T follicular helper cell (primary cell): ENCODE measurements around the gene KCNA4.
"Not testable (repeated sequence)": the region's sequence is repeated elsewhere in the genome, so short reads cannot be mapped to it uniquely, and the experiment has no call there.

Source experiments
- DNase-seq: peaks from one replicate; pipeline ENCODE4 v3.0.0-alpha.2; 2020; ENCODE audit warnings: low read depth
- total RNA-seq, 2 experiments: gene quantifications; one replicate each; lab custom pipeline; 2026; lab: John Stamatoyannopoulos, UW

The KCNA4 gene
- 0 reads per million in 2 experiments for total RNA-seq

DNA sequence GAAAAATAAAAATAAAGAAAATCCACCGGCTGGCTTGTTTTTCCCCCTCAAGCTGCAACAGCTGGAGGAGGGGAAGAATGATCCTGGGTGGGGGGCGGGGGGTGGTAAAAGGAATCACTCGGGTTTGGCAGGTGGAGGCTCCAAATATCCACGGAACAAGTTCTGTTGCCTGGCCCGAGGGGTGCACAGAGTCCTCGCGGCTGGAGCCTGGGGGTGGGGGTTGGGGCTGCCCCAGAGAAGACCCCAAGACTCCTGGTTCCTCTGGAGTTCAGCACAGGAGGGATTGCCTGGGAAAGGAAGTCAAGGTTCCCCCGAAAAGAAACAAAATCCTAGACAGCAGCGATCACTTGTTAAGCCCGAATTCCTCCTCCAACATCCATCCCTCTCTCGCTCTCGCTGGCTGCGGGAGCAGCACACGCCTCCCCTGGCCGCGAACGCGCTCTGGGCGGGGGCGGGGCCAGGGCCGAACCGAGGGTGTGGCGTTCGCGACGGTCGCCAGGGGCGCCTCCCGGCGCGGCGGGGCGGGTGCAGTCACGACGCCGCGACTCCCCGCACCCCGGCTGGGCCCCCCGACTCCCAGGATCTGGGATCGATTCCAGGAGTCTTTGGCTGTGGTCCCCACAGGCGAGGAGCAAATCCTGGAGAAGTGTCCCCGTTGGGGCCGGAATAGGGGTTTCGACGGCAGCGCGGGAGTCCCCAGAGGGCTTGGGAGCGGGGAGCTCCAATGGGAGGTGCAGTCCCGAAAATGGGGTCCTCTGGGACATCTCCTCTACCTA lies at the start of gene KCNA4:
Gene KCNA4 (minus strand): TSS at position 443 of the 776 bp plus-strand sequence. CDS start 4,352 bp downstream, outside the sequence.
- no peak for DNase-seq

DNA sequence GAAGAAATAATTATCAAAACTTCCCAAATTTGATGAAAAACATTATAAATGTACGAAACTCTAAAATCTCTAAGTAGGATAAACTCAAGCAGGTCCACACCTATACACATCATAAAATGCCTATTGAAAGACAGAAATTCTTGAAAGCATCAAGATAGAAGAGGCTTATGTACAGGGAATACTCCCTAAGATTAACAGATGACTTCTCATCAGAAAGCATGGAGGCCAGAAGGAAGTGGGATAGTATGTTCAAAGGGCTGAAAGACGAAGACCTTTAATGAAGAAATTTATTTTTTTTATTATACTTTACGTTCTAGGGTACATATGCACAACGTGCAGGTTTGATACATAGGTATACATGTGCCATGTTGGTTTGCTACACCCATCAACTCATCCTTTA lies 45.3 kb upstream of the KCNA4 start:
- DNase-seq: no peak

DNA sequence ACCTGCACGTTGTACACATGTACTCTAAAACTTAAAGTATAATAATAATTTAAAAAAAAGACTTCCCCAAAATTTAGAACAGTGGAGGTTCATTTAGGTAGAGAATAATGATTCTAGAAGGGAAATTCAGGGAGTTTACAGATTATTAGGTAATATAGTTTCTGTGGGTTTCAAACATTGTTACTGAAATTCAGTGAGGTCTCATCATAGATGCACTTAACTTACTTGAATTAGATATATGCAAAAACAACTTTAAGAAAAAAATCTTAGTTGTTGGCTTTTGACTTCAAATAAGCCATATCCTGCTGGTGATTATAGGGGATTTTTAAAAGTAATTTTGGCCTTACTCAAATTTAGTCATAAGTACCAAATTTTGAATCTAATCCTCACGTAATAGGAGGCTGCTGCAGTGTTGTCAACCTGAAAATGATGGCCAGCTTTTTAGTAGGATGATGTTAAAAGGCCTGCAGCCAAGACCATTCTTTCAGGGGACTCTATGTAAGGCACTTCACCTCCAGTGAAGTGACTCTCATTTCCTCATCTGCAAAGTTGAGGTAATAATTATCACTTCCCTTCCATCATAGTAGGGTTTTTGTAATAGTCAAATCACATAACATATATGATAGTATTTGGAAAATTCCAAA lies 42.5 kb upstream of the KCNA4 start:
- no peak for DNase-seq

DNA sequence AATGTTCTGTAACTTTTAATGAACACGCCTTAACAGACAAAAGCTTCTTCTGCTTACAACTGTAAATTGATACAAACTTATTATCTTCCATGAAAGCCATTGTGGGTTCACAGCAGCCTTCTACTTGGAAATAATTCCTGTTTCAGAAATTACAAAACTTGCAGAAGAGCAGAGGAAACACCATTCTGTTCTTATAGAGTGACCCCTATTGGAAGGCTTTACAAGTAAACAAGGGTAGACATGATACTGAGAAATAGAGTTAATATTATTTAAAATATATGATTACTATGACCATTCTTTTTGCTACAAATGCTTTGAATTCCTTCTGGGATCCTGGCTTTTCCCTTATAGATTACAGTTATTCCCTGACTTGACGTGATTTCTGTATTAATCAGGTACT lies 32.4 kb upstream of the KCNA4 start:
- no peak for DNase-seq

- DNase-seq: no peak
These were observed 29.7 kb upstream of the KCNA4 start for GRCh38 chr11:30046578-30046945.

GRCh38 chr11:30045921-30046577 lies 29.2 kb upstream of the KCNA4 start:
- DNase-seq: no peak

DNA sequence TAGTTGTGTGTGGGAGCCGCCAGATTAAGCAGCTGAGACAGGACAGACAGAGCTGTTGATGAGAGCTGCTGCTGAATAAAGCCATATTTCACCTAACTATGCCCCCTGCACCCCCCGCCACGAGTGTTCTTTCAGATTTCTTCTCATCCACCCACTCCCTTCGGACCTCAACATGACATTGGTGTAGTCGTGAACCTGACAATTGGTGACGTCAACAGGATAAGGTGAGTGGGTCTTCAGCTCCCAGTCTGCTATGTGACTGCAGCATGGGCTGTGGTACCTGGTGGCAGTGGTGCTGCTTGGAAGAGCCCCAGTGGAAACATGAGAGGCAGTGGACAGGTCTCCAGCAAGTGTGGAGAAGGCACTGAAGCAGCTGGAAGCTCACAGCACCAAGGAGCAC lies 28.3 kb upstream of the KCNA4 start:
- DNase-seq: no peak

DNA sequence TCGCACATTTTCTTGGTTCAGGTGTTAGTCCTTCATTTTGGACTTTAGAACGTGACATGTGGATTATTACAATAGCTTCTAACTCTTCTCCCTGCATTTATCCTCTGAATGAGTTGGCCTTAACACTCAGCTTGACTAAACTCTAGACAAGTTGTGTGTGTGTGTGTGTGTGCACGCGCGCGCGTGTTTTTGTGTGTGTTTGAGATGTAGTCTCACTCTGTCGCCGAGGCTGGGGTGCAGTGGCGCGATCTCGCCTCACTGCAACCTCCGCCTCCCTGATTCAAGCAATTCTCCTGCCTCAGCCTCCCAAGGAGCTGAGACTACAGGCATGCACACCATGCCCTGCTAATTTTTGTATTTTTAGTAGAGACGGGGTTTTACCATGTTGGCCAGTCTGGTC lies 24.3 kb upstream of the KCNA4 start:
- DNase-seq: no peak

- not testable (repeated sequence) for DNase-seq
These were observed 17.9 kb upstream of the KCNA4 start for GRCh38 chr11:30034746-30035145.

GRCh38 chr11:30034166-30034565 lies 17.3 kb upstream of the KCNA4 start:
- not testable (repeated sequence) for DNase-seq

DNA sequence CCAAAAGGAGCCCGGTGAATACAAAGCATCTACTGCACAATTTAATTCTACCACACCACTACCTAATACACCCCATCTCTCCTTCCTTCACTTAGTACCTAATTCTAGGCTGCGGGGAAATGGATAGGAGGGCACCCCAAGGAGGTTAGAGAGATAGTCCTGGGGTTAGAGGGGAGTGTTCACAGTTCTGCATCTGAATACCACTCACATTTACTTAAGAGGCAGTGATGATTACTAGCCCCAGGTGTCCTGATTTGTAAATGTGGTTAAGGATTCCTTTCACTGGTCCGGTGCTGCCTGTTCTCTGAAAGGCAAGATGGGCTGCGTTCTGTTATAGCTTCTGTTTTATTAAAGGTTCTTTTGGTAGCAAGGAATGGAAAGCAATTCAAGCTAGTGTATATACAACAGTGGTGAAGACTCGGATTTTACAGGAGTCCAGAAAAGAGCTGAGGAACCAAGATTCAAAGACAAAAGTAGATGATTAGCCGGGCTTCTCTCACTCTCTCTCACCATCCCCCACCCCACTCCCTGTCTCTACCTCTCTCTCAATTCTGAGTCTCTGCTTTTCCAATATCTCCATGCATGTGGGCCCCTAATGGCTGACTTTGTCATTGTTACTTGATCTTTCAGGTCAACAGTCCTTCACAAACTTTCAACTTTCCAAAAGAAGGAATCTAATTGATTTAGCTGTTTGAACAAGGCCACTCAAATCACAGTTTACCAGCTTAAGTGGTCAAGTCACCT lies 8.7 kb upstream of the KCNA4 start:
- no peak for DNase-seq

GRCh38 chr11:30023074-30023473 lies 6.2 kb upstream of the KCNA4 start:
- no peak for DNase-seq

DNA sequence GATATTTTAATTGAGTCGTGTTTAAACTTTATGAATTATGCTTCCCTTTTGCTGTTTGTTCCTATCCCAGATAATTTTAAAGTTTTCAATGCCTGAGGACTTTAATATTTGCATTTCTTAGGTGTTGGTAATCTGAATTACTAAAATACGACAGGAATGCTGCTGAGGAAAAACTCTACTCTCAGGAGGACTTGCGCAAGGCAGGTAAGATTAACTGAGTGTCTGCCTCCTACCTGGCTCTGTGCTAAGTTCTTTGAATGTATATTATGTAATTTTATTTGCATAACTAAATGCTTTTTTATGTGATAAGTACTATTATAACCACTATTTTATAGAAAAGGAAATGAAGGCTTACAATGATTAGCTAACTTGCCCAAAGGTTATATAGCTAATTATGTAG lies 2.7 kb upstream of the KCNA4 start:
- no peak for DNase-seq

- DNase-seq: no peak
These were observed 1.7 kb upstream of the KCNA4 start for GRCh38 chr11:30018495-30018894.

DNA sequence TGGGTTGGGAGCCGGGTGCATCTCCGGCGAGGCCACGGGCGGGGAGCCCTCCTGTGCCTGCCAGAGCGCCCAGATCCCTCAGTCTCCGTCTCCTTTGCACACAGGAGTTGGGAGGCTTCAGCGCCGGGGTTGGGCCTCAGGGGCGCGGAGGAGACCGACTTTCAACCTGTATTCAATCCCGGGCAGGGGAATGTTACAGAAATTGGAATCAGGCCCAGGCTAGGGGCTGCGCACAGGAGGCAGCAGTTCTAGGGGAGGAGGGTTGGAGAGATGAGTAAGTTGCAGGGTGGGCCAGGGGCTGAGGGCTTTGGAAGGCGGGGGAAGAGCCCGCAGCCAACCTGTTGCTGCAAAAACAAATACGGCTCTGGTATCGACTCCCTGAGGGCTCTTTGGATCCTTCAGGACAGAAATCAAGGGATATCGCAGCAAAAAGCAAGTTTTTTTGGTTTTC lies 640 bp upstream of the KCNA4 start:
- no peak for DNase-seq

GRCh38 chr11:30015725-30016412 lies 961 bp downstream of the KCNA4 start:
- no peak for DNase-seq

DNA sequence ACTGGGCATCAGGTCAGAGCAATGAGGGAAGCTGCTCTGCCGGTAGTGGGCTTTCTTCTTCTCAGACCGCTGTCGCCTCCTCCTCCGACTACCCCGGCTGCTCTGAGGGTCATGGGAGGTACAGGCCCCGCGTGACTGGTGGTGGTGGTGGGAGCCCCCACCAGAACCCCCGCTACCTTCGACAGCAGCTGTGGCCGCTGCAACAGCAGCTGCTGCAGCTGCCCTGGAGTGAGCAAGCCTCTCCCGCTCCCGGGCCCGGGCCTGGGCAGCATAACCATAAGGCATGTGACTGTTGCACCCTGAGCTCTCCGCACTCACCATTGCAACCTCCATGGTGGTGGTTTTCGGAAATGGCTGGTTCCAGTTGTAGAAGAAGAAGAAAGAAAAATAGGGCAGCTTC lies 4.5 kb downstream of the KCNA4 start:
- DNase-seq: no peak

DNA sequence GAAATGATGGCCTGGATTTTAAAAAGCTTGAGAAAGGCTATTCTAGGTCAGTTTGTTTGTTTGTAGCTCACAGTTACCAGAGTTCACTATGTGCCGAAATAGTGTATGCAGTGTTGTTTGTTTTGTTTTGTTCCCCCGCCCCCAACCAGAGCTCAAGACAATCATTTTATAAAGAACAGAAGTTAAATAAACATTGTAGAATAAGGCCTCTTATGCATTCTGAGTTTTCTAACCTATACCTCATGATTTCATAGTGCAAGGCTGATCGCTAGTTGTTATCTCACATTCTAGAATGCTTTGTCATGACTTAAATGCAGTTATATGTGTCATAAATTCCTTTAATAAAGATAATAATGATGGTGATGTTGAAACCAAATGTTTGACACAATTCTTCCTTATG lies 7.8 kb downstream of the KCNA4 start:
- DNase-seq: no peak

DNA sequence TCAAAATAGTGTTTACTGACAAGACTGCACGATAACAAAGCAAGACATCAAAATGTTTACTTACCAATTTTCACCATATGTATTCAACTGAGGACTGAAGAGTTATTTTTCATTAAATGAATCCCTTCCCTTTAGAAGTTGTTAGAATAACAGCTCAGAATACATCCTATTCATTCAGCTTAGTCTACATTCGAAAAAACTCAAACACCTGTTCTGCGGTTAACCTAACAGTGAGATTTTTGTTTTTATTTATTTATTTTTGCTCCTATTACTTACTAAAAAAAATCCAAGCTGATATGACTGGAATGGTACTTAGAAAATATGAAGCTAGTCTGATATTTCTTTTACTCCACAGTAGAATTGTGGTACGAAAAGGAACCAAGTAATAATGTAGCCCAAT lies 10.0 kb downstream of the KCNA4 start:
- no peak for DNase-seq

DNA sequence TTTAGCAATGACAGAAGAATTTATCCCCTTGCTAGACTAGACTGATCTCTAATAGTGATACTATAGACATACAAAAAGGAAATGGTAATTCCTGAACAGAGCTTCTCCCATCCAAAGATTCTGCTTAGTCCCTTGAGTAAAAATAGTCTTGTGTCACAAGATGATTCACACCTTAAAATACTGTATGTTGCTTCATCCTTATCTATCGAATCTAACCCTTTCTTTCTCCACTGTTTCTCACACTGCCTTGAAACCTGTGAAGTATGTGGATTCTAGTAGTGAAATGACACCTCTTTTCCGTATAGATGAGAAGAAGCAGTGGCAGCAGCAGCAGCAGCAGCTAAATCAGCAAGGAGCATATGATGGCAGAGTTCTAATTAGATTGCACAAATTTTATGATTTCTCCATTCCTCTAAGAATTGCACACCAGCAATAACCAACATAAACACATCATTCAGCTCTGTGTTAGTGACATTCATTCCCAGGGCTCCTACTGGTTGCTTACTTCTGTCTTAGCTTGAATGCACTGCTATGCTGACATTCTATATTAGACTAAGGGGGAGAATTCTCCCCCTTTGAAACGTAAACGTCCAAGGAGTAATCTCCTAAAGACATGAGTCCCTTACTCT lies 14.6 kb downstream of the KCNA4 start:
- DNase-seq: no peak
